ENCODE results near the gene HCFC1R1.

Gene HCFC1R1

GRCh38 chr16:3020604-3021448 lies 2.9 kb downstream of the HCFC1R1 start (continued):
- TF ChIP-seq HIC1 (tag by site-specific recombination; IDR thresholded peaks at IDR 0.05), result peak; percentile 100
- TF ChIP-seq MEIS1 (CRISPR knock-in tag; IDR thresholded peaks at IDR 0.05; ENCODE audit: borderline replicate concordance), result no peak
- peak; percentile 90 for TF ChIP-seq ZNF10 (tag by site-specific recombination; IDR thresholded peaks at IDR 0.05)
- TF ChIP-seq ZNF830 (tag by site-specific recombination; IDR thresholded peaks at IDR 0.05; ENCODE audit: low read depth), result no peak
- TF ChIP-seq KLF8 (tag by site-specific recombination; IDR thresholded peaks at IDR 0.05), result peak; percentile 90
- peak; percentile 64 for TF ChIP-seq ZFHX2 (tag by site-specific recombination; conservative IDR thresholded peaks at IDR 0.05)
- TF ChIP-seq ZNF645 (tag by site-specific recombination; IDR thresholded peaks at IDR 0.05), result 0 out of 2 replicates have a peak, but pooled peaks have one; percentile 27
- no peak for TF ChIP-seq ZFP3 (tag by site-specific recombination; IDR thresholded peaks at IDR 0.05; ENCODE audit: low read depth)
- 0 out of 2 replicates have a peak, but pooled peaks have one; percentile 17 for TF ChIP-seq ZNF148 (tag by site-specific recombination; IDR thresholded peaks at IDR 0.05; ENCODE audit: borderline replicate concordance)
- no peak for TF ChIP-seq ZNF37A (tag by site-specific recombination; IDR thresholded peaks at IDR 0.05)
- TF ChIP-seq AEBP2 (tag by site-specific recombination; IDR thresholded peaks at IDR 0.05; ENCODE audit: borderline replicate concordance), result no peak
- peak; percentile 85 for TF ChIP-seq ZNF366 (tag by site-specific recombination; conservative IDR thresholded peaks at IDR 0.05)
- no peak for TF ChIP-seq ZBTB11 (tag by site-specific recombination; conservative IDR thresholded peaks at IDR 0.05; ENCODE audit: low read depth)
- TF ChIP-seq HOXD13 (CRISPR knock-in tag; IDR thresholded peaks at IDR 0.05; ENCODE audit: borderline replicate concordance), result peak; percentile 23; the same call in 1 of the 2 replicates
- no peak for TF ChIP-seq ZNF704 (tag by site-specific recombination; IDR thresholded peaks at IDR 0.05)
- peak; percentile 99 for TF ChIP-seq GLIS2 (tag by site-specific recombination; IDR thresholded peaks at IDR 0.05)
- no peak for TF ChIP-seq ELK4 (IDR thresholded peaks at IDR 0.05; ENCODE audit: borderline replicate concordance, low read depth, low read length)
- TF ChIP-seq ZNF530 (tag by site-specific recombination; IDR thresholded peaks at IDR 0.05; ENCODE audit: low read depth), result no peak
- peak; percentile 83 for TF ChIP-seq WT1 (tag by site-specific recombination; IDR thresholded peaks at IDR 0.05)
- no peak for TF ChIP-seq BCL6B (tag by site-specific recombination; IDR thresholded peaks at IDR 0.05)
- TF ChIP-seq PRDM6 (tag by site-specific recombination; IDR thresholded peaks at IDR 0.05), result no peak

All from HEK293 (cell line).